Stomach smooth muscle (tissue), 2 donors: ENCODE data around the gene CASP6.

Source experiments
- H3K27ac ChIP-seq: one replicate; pipeline ENCODE4 v1.7.0; 2013; ENCODE audit warnings: mild to moderate bottlenecking, low read length, inconsistent platforms
- H3K27me3 ChIP-seq, 2 donors: one replicate each; pipeline ENCODE4 v1.7.0; 2013; ENCODE audit warnings: low read length in 2 of 2; ENCODE audit not compliant: insufficient read depth in 2 of 2, control insufficient read depth in 1 of 2
- H3K36me3 ChIP-seq, 2 donors: one replicate each; pipeline ENCODE4 v1.7.0; 2013; ENCODE audit warnings: low read length in 2 of 2; ENCODE audit not compliant: control insufficient read depth in 2 of 2, insufficient read depth in 2 of 2
- H3K4me1 ChIP-seq: one replicate; pipeline ENCODE4 v1.7.0; 2013; ENCODE audit warnings: low read length; ENCODE audit not compliant: control insufficient read depth, insufficient read depth
- H3K4me3 ChIP-seq, 2 donors: one replicate each; pipeline ENCODE4 v1.7.0; 2013; ENCODE audit warnings: low read length in 2 of 2
- H3K9ac ChIP-seq, 2 donors: one replicate each; pipeline ENCODE4 v1.7.0; 2013; ENCODE audit warnings: low read length in 2 of 2, mild to moderate bottlenecking in 1 of 2
- H3K9me3 ChIP-seq, 2 donors: one replicate each; pipeline ENCODE4 v1.7.0; 2013; ENCODE audit warnings: low read length in 2 of 2; ENCODE audit not compliant: control insufficient read depth in 2 of 2
- donor health status: healthy.
- donor health status: Pancreatic carcinoma.

CASP6 gene

GRCh38 chr4:109735566-109736365, 32.5 kb upstream of the CASP6 start:
- Histone ChIP-seq H3K9me3 (no peaks in the 10 kb centered on the region), H3K4me1 (no peaks in the 10 kb centered on the region), H3K36me3 (no peaks in the 10 kb centered on the region), H3K4me3 (no peak overlapping the region), H3K9ac (no peak overlapping the region), H3K27ac (no peak overlapping the region), H3K27me3 (no peaks in the 10 kb centered on the region)

- H3K27ac ChIP-seq: no peak overlapping the region
- H3K4me3 ChIP-seq: no peak overlapping the region
- H3K9me3 ChIP-seq: no peaks in the 10 kb centered on the region
- no peaks in the 10 kb centered on the region for H3K27me3 ChIP-seq
- H3K9ac ChIP-seq: no peak overlapping the region
- H3K36me3 ChIP-seq: no peaks in the 10 kb centered on the region
- H3K4me1 ChIP-seq: peaks cover 10% of the 10 kb centered on the region
These were observed 30.5 kb upstream of the CASP6 start for GRCh38 chr4:109733728-109734127.

GRCh38 chr4:109730619-109731545, 27.6 kb upstream of the CASP6 start:
- Histone ChIP-seq H3K4me3 (peak overlapping the region; percentile 90 to 97), H3K27me3 (no peaks in the 10 kb centered on the region), H3K27ac (peak overlapping the region; percentile 60), H3K9ac (peak overlapping the region; percentile 80), H3K36me3 (no peaks in the 10 kb centered on the region), H3K4me1 (peaks cover 10% of the 10 kb centered on the region), H3K9me3 (no peaks in the 10 kb centered on the region)

DNA sequence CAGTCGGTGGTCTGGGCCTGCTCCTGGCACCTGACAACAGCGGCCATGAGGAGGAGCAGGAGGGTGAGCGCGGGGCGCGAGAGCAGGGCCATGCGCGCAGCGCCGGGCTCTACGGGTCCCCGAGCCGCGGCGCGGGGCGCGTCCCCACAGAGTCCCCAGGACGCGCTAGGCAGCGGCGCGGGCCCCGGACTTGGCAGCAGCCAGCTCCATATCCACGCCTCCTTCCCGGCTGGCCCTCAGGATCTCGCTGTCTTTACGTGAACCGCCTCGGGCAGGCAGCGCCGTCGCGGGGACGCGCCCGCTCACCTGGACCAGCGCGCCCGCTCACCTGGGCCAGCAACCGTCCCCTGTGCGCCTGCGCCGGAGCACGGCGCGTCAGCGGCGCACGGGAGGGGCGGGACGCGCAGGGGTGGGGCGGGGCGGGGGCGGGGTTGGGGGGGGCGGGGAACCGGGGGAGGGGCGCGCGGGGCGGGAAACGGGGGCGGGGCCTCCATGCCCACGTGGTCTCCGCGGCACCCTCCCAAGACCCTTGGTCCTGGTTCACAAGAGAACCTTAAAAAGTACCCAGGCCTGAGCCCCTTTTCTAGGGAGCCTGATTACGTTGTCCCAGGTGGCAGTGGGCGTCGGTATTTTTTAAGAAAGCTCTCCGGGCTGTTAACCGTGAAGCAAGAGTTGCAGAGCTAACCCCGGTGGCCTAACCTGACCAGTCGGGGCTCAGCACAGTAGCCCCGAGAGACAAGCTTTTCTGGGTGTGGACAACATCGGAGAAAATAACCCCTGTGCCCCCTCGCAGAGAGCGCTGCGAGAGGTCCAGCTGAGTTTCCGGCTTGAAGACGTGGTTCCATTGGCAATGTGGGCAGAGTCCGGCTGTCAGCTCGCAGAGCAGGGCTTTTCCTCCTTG, 26.7 kb upstream of the CASP6 start, which contains the start of gene PLA2G12A:
Gene PLA2G12A, minus strand, starts transcription at position 353 of the 901 bp plus-strand sequence. Its CDS starts 261 bp downstream, at position 92.
- Histone ChIP-seq H3K9ac (peak within 1 kb of the TSS; percentile 80 to 83), H3K4me1 (peaks cover 10% of the 10 kb centered on the region), H3K27ac (peak within 1 kb of the TSS; percentile 60), H3K4me3 (peak within 1 kb of the TSS; percentile 90 to 97), H3K9me3 (no peaks in the 10 kb centered on the region), H3K27me3 (no peaks in the 10 kb centered on the region), H3K36me3 (no peaks in the 10 kb centered on the region)

DNA sequence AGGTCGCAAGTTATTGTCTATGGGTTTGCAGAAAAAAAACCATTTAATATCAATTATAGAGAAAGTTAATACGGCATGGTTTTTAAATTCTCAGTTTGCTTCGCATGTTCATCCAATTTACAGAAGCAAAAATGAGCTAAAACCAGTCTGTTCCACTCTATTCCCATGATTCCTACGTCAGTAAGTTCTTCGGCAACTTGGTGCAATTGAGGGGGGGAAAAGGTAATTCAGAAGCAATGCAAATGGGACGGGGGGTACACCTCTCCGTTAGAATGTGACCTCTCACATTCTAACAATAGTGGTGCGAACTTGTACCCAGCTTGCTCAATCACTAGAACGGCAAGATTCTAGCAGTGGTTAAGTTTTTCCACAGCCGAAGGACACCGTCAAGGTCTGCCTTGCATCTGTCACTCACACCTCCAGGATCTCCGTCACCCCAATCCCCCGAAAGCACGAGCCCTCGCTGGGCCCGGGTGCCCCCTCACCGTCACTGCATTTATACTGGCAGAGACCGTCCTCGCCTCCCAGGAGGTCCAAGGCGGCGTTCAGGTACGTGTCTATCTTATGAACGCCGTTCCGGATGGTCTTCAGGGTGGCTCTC, 26.0 kb upstream of the CASP6 start:
- H3K9ac ChIP-seq: peak overlapping the region; percentile 75 to 83
- no peaks in the 10 kb centered on the region for H3K27me3 ChIP-seq
- no peaks in the 10 kb centered on the region for H3K9me3 ChIP-seq
- H3K4me1 ChIP-seq: peaks cover 10% of the 10 kb centered on the region
- H3K27ac ChIP-seq: no peak overlapping the region
- H3K36me3 ChIP-seq: no peaks in the 10 kb centered on the region
- H3K4me3 ChIP-seq: peak overlapping the region; percentile 90 to 92

DNA sequence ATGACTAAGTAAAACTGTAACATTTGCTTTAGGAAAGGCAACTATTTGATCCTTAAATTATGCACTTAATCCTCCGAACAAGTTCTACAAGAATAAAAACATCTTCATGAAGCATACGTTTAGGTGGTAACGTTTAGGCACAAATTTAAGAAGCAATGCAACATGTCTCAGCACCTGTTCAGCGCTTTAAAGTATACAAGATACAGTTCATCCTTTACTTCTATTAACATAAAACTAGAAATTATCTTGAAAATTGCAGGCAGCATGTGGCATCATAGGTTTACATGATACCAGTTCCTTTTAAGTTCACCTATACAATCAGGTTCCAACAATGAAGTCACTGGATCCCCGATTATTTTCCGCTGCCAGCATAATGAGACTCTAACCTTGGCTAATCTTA, 25.1 kb upstream of the CASP6 start:
- H3K4me3 ChIP-seq: no peak overlapping the region
- no peak overlapping the region for H3K9ac ChIP-seq
- peaks cover 10% of the 10 kb centered on the region for H3K4me1 ChIP-seq
- H3K27ac ChIP-seq: no peak overlapping the region
- H3K9me3 ChIP-seq: no peaks in the 10 kb centered on the region
- no peaks in the 10 kb centered on the region for H3K36me3 ChIP-seq
- H3K27me3 ChIP-seq: no peaks in the 10 kb centered on the region

DNA sequence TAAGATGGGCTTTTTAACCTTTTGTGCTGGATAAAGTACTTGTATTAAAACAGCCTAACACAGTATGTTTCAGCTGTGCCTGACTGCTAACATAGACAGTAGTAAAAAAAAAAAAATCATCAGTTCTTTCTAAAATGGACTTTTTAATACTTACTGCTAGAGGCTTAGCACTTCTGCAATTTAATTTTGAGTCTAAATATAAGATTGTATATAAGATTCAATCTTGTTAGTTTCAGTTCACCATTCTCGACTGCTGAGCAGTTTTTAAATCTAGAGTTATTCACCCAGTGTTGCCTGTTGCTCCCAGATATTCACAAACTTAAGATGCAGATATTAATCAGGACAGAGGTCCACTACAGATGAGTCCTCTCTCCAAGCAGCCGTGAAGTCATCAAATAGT, 19.9 kb upstream of the CASP6 start:
- H3K27ac ChIP-seq: no peak overlapping the region
- H3K4me1 ChIP-seq: no peaks in the 10 kb centered on the region
- H3K9me3 ChIP-seq: no peaks in the 10 kb centered on the region
- H3K36me3 ChIP-seq: no peaks in the 10 kb centered on the region
- H3K4me3 ChIP-seq: no peak overlapping the region
- no peak overlapping the region for H3K9ac ChIP-seq
- H3K27me3 ChIP-seq: no peaks in the 10 kb centered on the region

GRCh38 chr4:109722357-109722756, 19.1 kb upstream of the CASP6 start:
- no peak overlapping the region for H3K4me3 ChIP-seq
- no peaks in the 10 kb centered on the region for H3K36me3 ChIP-seq
- H3K27ac ChIP-seq: no peak overlapping the region

DNA sequence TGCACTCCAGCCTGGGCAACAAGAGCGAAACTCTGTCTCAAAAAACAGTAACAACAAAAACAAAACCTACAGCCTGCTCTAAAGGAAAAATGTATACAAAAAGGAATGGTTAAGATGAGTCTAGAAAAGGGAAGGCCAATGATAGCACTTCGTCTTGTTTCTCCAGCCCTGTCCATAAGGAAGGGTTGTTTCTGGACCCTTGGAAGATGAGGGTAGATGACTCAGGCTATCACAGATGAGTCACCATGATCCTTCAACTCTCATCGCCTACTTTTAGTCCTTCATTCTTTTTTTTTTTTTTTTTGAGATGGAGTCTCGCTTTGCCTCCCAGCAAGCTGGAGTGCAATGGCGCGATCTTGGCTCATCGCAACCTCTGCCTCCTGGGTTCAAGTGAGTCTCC, 17.8 kb upstream of the CASP6 start:
- H3K9me3 ChIP-seq: no peaks in the 10 kb centered on the region
- H3K9ac ChIP-seq: no peak overlapping the region

More at GRCh38 chr4:109722357-109722756, 19.1 kb upstream of the CASP6 start:
- Histone ChIP-seq H3K4me1 (no peaks in the 10 kb centered on the region), H3K27me3 (no peaks in the 10 kb centered on the region), H3K9me3 (no peaks in the 10 kb centered on the region), H3K9ac (no peak overlapping the region)

GRCh38 chr4:109719604-109720003, 16.4 kb upstream of the CASP6 start:
- Histone ChIP-seq H3K27ac (no peak overlapping the region), H3K27me3 (no peaks in the 10 kb centered on the region), H3K9ac (no peak overlapping the region), H3K36me3 (peaks cover 6 to 9% of the 10 kb centered on the region in 2 donors), H3K4me3 (no peak overlapping the region), H3K9me3 (no peaks in the 10 kb centered on the region), H3K4me1 (no peaks in the 10 kb centered on the region)

More for the DNA sequence above, 17.8 kb upstream of the CASP6 start:
- Histone ChIP-seq H3K4me1 (no peaks in the 10 kb centered on the region), H3K27ac (no peak overlapping the region), H3K27me3 (no peaks in the 10 kb centered on the region), H3K4me3 (no peak overlapping the region), H3K36me3 (peaks cover 6 to 9% of the 10 kb centered on the region in 2 donors)
